Small intestine (tissue), 7 donors: ENCODE results near the gene TMEM272. TPM values are rescaled to one million over a fixed set of nuclear protein-coding genes. Genes with fewer than 3 reads are reported as not detected.

Experiments
- DNase-seq, 2 donors: peaks; one replicate each; pipeline versions ENCODE4 v3.0.0 to v3.0.0-alpha.2; 2013
- FAIRE-seq: peaks from 2 replicates; lab custom pipeline; 2012; peaks lifted over from hg19 to GRCh38; lab: Jason Lieb, UNC
- H3K27ac ChIP-seq, 3 donors: one replicate each; pipeline ENCODE4 v1.5.1; 2013; ENCODE audit warnings: low read length in 2 of 3, mild to moderate bottlenecking in 2 of 3, control low read depth in 1 of 3, inconsistent platforms in 1 of 3, low read depth in 1 of 3, moderate library complexity in 1 of 3
- H3K27me3 ChIP-seq, 3 donors: one replicate each; pipeline ENCODE4 v1.6.1; 2013; ENCODE audit warnings: low read length in 3 of 3, inconsistent platforms in 1 of 3; ENCODE audit not compliant: control insufficient read depth in 3 of 3, insufficient read depth in 3 of 3
- H3K36me3 ChIP-seq, 3 donors: one replicate each; pipeline ENCODE4 v1.6.1; 2013; ENCODE audit warnings: low read length in 3 of 3, inconsistent platforms in 1 of 3, low read depth in 1 of 3, mild to moderate bottlenecking in 1 of 3, moderate library complexity in 1 of 3; ENCODE audit not compliant: control insufficient read depth in 3 of 3, insufficient read depth in 2 of 3
- H3K4me1 ChIP-seq, 3 donors: one replicate each; pipeline ENCODE4 v1.6.1; 2013; ENCODE audit warnings: low read length in 2 of 3, inconsistent platforms in 1 of 3, low read depth in 1 of 3, mild to moderate bottlenecking in 1 of 3, moderate library complexity in 1 of 3; ENCODE audit not compliant: control insufficient read depth in 3 of 3, insufficient read depth in 2 of 3
- H3K4me3 ChIP-seq, 3 donors: one replicate each; pipeline ENCODE4 v1.5.1; 2013; ENCODE audit warnings: low read length in 3 of 3, control low read depth in 1 of 3, inconsistent platforms in 1 of 3, low read depth in 1 of 3, mild to moderate bottlenecking in 1 of 3, moderate library complexity in 1 of 3
- H3K9me3 ChIP-seq, 2 donors: one replicate each; pipeline ENCODE4 v1.6.1; 2013; ENCODE audit warnings: low read depth in 1 of 2, low read length in 1 of 2; ENCODE audit not compliant: control insufficient read depth in 2 of 2, insufficient read depth in 1 of 2
- WGBS, 3 donors: extraction: QIAGEN DNeasy Blood & Tissue Kit; methylation state at CpG; one replicate each; pipeline ENCODE4 v1.1.7; 2013; 5-methylcytosine and 5-hydroxymethylcytosine counted together
- polyA plus RNA-seq, 4 donors: library from polyadenylated mRNA; stranded (reverse) in 3 of 4; unstranded in 1 of 4; fragments of 200-250 nt in 3 of 4; fragments of 120-200 nt in 1 of 4; gene quantifications; one replicate each; pipeline versions ENCODE4 v1.2.1 to v1.2.3, GENCODE V29; 2013
- donor health status: healthy with polysubstance abuse.
- donor health status: control.
- donor health status: control.
- donor health status: Bipolar disorder and iron deficiency.
- donor health status: healthy.

Gene TMEM272
- polyA plus RNA-seq, 4 donors, result 0.04 to 0.54 (median 0.27) TPM; not detected in 1

- DNase-seq (no peak), FAIRE-seq (no peak)
- 79 to 80% (median 79%) methylated on average over 3 of the region's 3 CpGs for WGBS, 3 donors
- no peaks in the 10 kb centered on the region for H3K9me3 ChIP-seq
- peaks cover 0 to 3% (median 0%) of the 10 kb centered on the region in 3 donors for H3K27me3 ChIP-seq
- no peak overlapping the region for H3K27ac ChIP-seq
- peaks cover 0 to 12% (median 9%) of the 10 kb centered on the region in 3 donors for H3K4me1 ChIP-seq
- H3K4me3 ChIP-seq, result no peak overlapping the region
- H3K36me3 ChIP-seq, result peaks cover 0 to 19% (median 2%) of the 10 kb centered on the region in 3 donors
Measured at GRCh38 chr13:51780099-51780498, 64.9 kb downstream of the TMEM272 start.

GRCh38 chr13:51778392-51778791 lies 66.6 kb downstream of the TMEM272 start:
- Histone ChIP-seq H3K4me3 (no peak overlapping the region), H3K27ac (no peak overlapping the region)
- FAIRE-seq, result no peak

GRCh38 chr13:51777921-51778320 lies 67.1 kb downstream of the TMEM272 start:
- DNase-seq (no peak), FAIRE-seq (no peak)
- 76 to 85% (median 82%) methylated on average over 9 of the region's 9 CpGs for WGBS, 3 donors
- no peak overlapping the region for H3K4me3 ChIP-seq
- H3K36me3 ChIP-seq, result peaks cover 0 to 23% (median 2%) of the 10 kb centered on the region in 3 donors
- peaks cover 0 to 3% (median 0%) of the 10 kb centered on the region in 3 donors for H3K27me3 ChIP-seq
- H3K4me1 ChIP-seq, result peaks cover 0 to 9% (median 6%) of the 10 kb centered on the region in 3 donors
- H3K9me3 ChIP-seq, result no peaks in the 10 kb centered on the region
- H3K27ac ChIP-seq, result no peak overlapping the region

More at GRCh38 chr13:51778392-51778791, 66.6 kb downstream of the TMEM272 start:
- Histone ChIP-seq H3K36me3 (peaks cover 0 to 22% (median 2%) of the 10 kb centered on the region in 3 donors), H3K4me1 (peaks cover 0 to 9% (median 9%) of the 10 kb centered on the region in 3 donors), H3K27me3 (peaks cover 0 to 3% (median 0%) of the 10 kb centered on the region in 3 donors), H3K9me3 (no peaks in the 10 kb centered on the region)
- 35 to 65% (median 43%) methylated on average over 11 of the region's 11 CpGs for WGBS, 3 donors
- DNase-seq, result no peak

GRCh38 chr13:51776179-51776578 lies 68.8 kb downstream of the TMEM272 start:
- Histone ChIP-seq H3K27me3 (peaks cover 0 to 3% (median 0%) of the 10 kb centered on the region in 3 donors), H3K36me3 (peaks cover 0 to 28% (median 2%) of the 10 kb centered on the region in 3 donors), H3K9me3 (no peaks in the 10 kb centered on the region), H3K4me3 (no peak overlapping the region), H3K4me1 (peaks cover 0 to under 1% (median 0%) of the 10 kb centered on the region in 3 donors), H3K27ac (no peak overlapping the region)
- FAIRE-seq (no peak), DNase-seq (no peak)
- 89 to 93% (median 90%) methylated on average over 7 of the region's 7 CpGs for WGBS, 3 donors

GRCh38 chr13:51773515-51773914 lies 71.5 kb downstream of the TMEM272 start:
- DNase-seq (no peak), FAIRE-seq (no peak)
- peaks cover 0 to 3% (median 0%) of the 10 kb centered on the region in 3 donors for H3K27me3 ChIP-seq
- H3K9me3 ChIP-seq, result no peaks in the 10 kb centered on the region
- WGBS, 3 donors, result 87 to 98% (median 95%) methylated on average over 8 to 11 of the region's 11 CpGs
- H3K4me1 ChIP-seq, result peaks cover 0 to 17% (median 0%) of the 10 kb centered on the region in 3 donors
- no peak overlapping the region for H3K4me3 ChIP-seq
- peaks cover 0 to 36% (median 0%) of the 10 kb centered on the region in 3 donors for H3K36me3 ChIP-seq
- H3K27ac ChIP-seq, result no peak overlapping the region

- WGBS, 3 donors, result 52 to 77% (median 53%) methylated on average over 6 of the region's 6 CpGs
- no peak for FAIRE-seq
Measured at GRCh38 chr13:51772781-51773180, 72.2 kb downstream of the TMEM272 start.

GRCh38 chr13:51772105-51772455 lies 72.9 kb downstream of the TMEM272 start:
- peaks cover 0 to 46% (median 1%) of the 10 kb centered on the region in 3 donors for H3K36me3 ChIP-seq
- DNase-seq, result no peak
- WGBS, 3 donors, result 84 to 89% (median 89%) methylated on average over 9 of the region's 9 CpGs
- H3K27me3 ChIP-seq, result peaks cover 0 to 1% (median 0%) of the 10 kb centered on the region in 3 donors
- FAIRE-seq, result no peak
- peaks cover 0 to 17% (median 0%) of the 10 kb centered on the region in 3 donors for H3K4me1 ChIP-seq
- no peak overlapping the region for H3K27ac ChIP-seq
- no peaks in the 10 kb centered on the region for H3K9me3 ChIP-seq
- H3K4me3 ChIP-seq, result no peak overlapping the region

More at GRCh38 chr13:51772781-51773180, 72.2 kb downstream of the TMEM272 start:
- DNase-seq, result no peak
- H3K4me1 ChIP-seq, result peaks cover 0 to 17% (median 0%) of the 10 kb centered on the region in 3 donors
- no peaks in the 10 kb centered on the region for H3K9me3 ChIP-seq
- H3K4me3 ChIP-seq, result no peak overlapping the region
- no peak overlapping the region for H3K27ac ChIP-seq
- H3K36me3 ChIP-seq, result peaks cover 0 to 42% (median 0%) of the 10 kb centered on the region in 3 donors
- H3K27me3 ChIP-seq, result peaks cover 0 to 3% (median 0%) of the 10 kb centered on the region in 3 donors

GRCh38 chr13:51771418-51772104 lies 73.4 kb downstream of the TMEM272 start:
- H3K27ac ChIP-seq, result peak overlapping the region in 1 of 3 donors; percentile 74
- no peaks in the 10 kb centered on the region for H3K27me3 ChIP-seq
- FAIRE-seq (no peak), DNase-seq (no peak)
- H3K9me3 ChIP-seq, result no peaks in the 10 kb centered on the region
- WGBS, 3 donors, result 63 to 84% (median 64%) methylated on average over 17 of the region's 17 CpGs
- H3K36me3 ChIP-seq, result peaks cover 0 to 46% (median 2%) of the 10 kb centered on the region in 3 donors
- peaks cover 0 to 17% (median 0%) of the 10 kb centered on the region in 3 donors for H3K4me1 ChIP-seq
- no peak overlapping the region for H3K4me3 ChIP-seq
